Prostate gland (tissue), 2 donors: ENCODE data around the gene SMIM20.

Experiments
- CTCF ChIP-seq, 4 experiments: fragments of 200-600 bp in 2 of 4; fragments of 450-650 bp in 2 of 4; sonication (generic) in 2 of 4; IDR thresholded peaks; 1 replicate in 3 of 4; 2 replicates in 1 of 4; pipeline ENCODE4 v1.5.1; 2016 to 2019; ENCODE audit warnings: antibody characterized with exemption in 4 of 4, mild to moderate bottlenecking in 2 of 4, moderate library complexity in 2 of 4
- POLR2AphosphoS5 ChIP-seq: sonication (generic); formaldehyde crosslinking; IDR thresholded peaks from one replicate; pipeline ENCODE4 v1.6.1; 2017; ENCODE audit warnings: antibody characterized with exemption

- TF ChIP-seq POLR2AphosphoS5 (no peak), CTCF (IDR thresholded peaks at IDR 0.05) (no peak)
Observed at GRCh38 chr4:25937801-25938200, 23.8 kb downstream of the SMIM20 start.
